ENCODE measurements around the gene CNPPD1.
"Not testable (repeated sequence)": the region's sequence is repeated elsewhere in the genome, so short reads cannot be mapped to it uniquely, and the experiment has no call there.

Gene CNPPD1

GRCh38 chr2:219209236-219210195 is 32.8 kb upstream of the CNPPD1 start:
- H3K27ac ChIP-seq, result peak overlapping the region in 4 of 21 experiments; percentile 3 to 62 (median 14)
- no peak overlapping the region for H3K4me3 ChIP-seq

DNA sequence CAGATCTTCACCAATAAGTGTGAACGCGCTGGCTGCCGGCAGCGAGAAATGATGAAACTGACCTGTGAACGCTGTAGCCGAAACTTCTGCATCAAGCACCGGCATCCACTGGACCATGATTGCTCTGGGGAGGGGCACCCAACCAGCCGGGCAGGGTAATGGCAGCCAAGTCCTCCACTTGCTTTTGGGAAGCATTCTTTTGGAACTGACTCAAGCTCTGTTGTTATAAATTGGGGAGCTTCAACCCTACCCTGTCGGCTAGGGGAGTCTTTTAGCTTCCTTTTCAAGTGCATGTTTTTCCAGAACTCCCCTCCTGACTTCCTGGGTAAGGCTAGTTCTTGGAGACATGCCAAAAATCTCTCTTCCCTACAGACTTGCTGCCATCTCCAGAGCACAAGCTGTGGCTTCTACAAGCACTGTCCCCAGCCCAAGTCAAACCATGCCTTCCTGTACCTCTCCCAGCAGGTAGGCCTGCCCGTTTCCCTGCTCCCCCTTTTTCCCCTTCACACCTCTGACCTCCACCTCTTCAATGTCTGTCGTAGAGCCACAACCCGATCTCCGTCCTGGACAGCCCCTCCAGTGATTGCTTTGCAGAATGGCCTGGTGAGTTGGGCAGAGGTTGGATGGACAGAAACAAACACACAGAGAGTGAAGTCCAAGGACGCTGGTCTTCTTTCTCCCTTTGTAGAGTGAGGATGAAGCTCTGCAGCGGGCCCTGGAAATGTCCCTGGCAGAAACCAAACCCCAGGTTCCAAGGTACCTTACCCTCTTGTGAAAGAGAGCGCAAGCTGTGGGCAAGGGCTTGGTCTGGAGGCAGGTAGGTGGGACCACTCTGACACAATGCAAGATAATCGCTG is 31.4 kb upstream of the CNPPD1 start:
- Histone ChIP-seq H3K4me3 (peak overlapping the region in 2 of 7 experiments; percentile 66 to 75), H3K27ac (peak overlapping the region in 12 of 21 experiments; percentile 82 to 97 (median 92))

- Histone ChIP-seq H3K4me3 (peak overlapping the region; percentile 52 to 77 (median 66)), H3K27ac (peak overlapping the region; percentile 76 to 97 (median 91))
These were observed 30.6 kb upstream of the CNPPD1 start for GRCh38 chr2:219207134-219207883.

- peak within 1 kb of the TSS; percentile 52 to 77 (median 66) for H3K4me3 ChIP-seq
- peak within 1 kb of the TSS; percentile 76 to 97 (median 91) for H3K27ac ChIP-seq
These were observed 29.8 kb upstream of the CNPPD1 start, which contains the start of gene ZFAND2B for GRCh38 chr2:219206328-219207133. Gene ZFAND2B (plus strand): TSS chr2:219206782. CDS start chr2:219206988, 206 bp downstream.

DNA sequence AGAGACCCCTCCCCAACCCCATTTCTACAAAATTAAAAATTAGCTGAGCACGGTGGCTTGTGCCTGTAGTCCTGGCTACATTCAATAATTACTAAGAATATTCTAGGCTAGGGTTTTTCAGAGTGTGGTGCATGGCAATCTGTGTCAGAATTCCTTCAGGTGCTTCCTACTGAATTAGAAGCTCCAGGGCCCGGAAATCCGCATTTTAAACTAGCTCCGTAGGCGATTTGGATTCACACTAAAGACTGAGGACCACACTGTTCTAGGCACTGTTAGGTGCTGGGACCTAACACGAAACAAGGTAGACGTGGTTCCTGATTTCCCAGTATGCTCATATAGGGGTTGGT is 29.2 kb upstream of the CNPPD1 start:
- H3K4me3 ChIP-seq, result peak overlapping the region; percentile 52 to 77 (median 66)
- H3K27ac ChIP-seq, result peak overlapping the region in 20 of 21 experiments; percentile 78 to 97 (median 92)

- no peak overlapping the region for H3K27ac ChIP-seq
- H3K4me3 ChIP-seq, result no peak overlapping the region
These were observed 28.4 kb upstream of the CNPPD1 start for GRCh38 chr2:219205165-219205538.

- Histone ChIP-seq H3K4me3 (no peak overlapping the region), H3K27ac (no peak overlapping the region)
These were observed 27.9 kb upstream of the CNPPD1 start for GRCh38 chr2:219204425-219205164.

DNA sequence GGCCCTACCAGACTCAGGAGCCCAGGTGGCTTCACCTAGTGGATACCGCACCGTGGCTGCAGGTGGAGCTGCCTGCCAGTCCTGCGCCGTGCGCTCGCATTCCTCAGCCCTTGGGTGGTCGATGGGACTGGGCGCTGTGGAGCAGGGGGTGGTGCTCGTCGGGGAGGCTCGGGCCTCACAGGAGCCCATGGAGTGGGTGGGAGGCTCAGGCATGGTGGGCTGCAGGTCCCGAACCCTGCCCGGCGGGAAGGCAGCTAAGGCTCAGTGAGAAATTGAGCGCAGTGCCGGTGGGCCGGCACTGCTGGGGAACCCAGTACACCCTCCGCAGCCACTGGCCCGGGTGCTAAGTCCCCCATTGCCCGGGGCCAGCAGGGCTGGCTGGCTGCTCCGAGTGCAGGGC is 24.6 kb upstream of the CNPPD1 start:
- not testable (repeated sequence) for H3K4me3 ChIP-seq, H3K27ac ChIP-seq

GRCh38 chr2:219200502-219201326 is 24.0 kb upstream of the CNPPD1 start:
- H3K27ac ChIP-seq, H3K4me3 ChIP-seq: not testable (repeated sequence)

DNA sequence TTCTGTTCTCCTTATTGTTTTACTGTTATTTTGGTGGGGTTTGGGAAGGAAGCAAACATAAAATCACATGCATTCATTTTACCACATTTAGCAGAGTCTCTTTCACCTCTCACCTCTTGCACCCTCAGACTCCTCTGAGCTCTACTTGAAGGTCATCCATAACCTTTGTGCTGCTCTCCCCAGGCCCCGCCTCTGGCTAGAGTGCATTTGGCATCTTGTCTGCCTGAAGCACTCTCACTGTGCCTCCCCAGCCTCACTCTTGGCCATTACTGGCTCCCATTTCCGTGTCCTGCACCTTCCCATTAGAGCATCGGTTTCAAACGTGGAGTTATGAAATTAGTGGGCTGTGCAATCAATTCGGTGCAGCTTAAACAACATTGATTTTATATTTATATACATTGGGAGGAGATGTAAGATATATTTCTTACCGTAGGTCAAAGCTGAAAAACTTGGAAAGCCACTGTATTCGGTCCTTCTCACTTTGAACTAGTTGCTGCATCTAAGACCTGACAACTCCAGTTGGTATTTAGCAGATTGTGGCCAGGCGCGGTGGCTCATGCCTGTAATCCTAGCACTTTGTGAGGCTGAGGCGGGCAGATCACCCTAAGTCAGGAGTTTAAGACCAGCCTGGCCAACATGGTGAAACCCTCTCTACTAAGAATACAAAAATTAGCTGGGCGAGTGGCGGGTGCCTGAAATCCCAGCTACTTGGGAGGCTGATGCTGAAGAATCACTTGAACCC is 22.9 kb upstream of the CNPPD1 start:
- Histone ChIP-seq H3K4me3 (no peak overlapping the region), H3K27ac (no peak overlapping the region)

GRCh38 chr2:219198974-219199373 is 22.2 kb upstream of the CNPPD1 start:
- Histone ChIP-seq H3K4me3 (no peak overlapping the region), H3K27ac (no peak overlapping the region)

GRCh38 chr2:219197388-219197787 is 20.7 kb upstream of the CNPPD1 start:
- Histone ChIP-seq H3K4me3 (no peak overlapping the region), H3K27ac (no peak overlapping the region)

- Histone ChIP-seq H3K4me3 (no peak overlapping the region), H3K27ac (no peak overlapping the region)
These were observed 10.2 kb upstream of the CNPPD1 start for GRCh38 chr2:219186754-219187456.

GRCh38 chr2:219184121-219184520 is 7.4 kb upstream of the CNPPD1 start:
- no peak overlapping the region for H3K27ac ChIP-seq
- no peak overlapping the region for H3K4me3 ChIP-seq

DNA sequence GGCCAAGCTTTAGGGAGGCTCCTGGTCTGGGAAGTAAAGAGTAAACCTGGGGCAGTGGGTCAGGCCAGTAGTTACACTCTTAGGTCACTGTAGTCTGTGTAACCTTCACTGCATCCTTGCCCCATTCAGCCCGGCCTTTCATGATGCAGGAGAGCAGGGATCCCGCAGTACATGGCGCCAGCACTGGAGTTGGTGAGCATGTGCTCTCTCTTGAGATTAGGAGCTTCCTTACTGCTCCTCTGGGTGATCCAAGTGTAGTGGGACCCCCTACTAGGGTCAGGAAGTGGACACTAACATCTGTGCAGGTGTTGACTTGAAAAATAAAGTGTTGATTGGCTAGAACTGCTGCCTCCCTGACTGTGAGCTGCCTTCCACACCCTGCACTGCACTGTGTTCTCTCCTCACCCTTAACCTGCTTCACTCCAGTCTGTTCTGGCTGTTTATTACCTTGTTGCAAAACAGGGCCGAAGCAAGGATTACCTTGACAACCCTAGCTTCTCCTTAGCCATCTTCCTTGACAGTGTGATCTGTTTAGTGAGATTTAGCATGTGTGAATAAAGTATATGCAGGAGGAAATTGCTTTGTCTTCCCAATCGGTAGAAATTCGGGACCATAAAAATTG is 6.5 kb upstream of the CNPPD1 start:
- H3K4me3 ChIP-seq, result no peak overlapping the region
- no peak overlapping the region for H3K27ac ChIP-seq
